Fibroblast of lung (primary cell): ENCODE data around the gene CHCHD6. TPM values are rescaled to one million over a fixed set of nuclear protein-coding genes. Genes with fewer than 3 reads are reported as not detected.

Source experiments
- DNase-seq, 2 donors: peaks; one replicate each; pipeline versions ENCODE4 v3.0.0 to v3.0.0-alpha.2; 2010; ENCODE audit warnings: low read depth in 2 of 2
- H2AFZ ChIP-seq: 2 replicates; pipeline ENCODE4 v1.5.1; 2012; ENCODE audit warnings: low read length, control low read depth, inconsistent platforms
- H3K27ac ChIP-seq: 2 replicates; pipeline ENCODE4 v1.5.1; 2011; ENCODE audit warnings: low read length, control low read depth; ENCODE audit not compliant: insufficient read depth
- H3K27me3 ChIP-seq: 2 replicates; pipeline ENCODE4 v1.5.1; 2011; ENCODE audit warnings: mild to moderate bottlenecking, low read length; ENCODE audit not compliant: control insufficient read depth, insufficient read depth
- H3K36me3 ChIP-seq: 2 replicates; pipeline ENCODE4 v1.5.1; 2011; ENCODE audit warnings: low read length; ENCODE audit not compliant: control insufficient read depth, insufficient read depth
- H3K4me1 ChIP-seq: 2 replicates; pipeline ENCODE4 v1.5.1; 2011; ENCODE audit warnings: low read length; ENCODE audit not compliant: control insufficient read depth, insufficient read depth; ENCODE audit errors: extremely low read depth
- H3K4me2 ChIP-seq: 2 replicates; pipeline ENCODE4 v1.5.1; 2011; ENCODE audit warnings: low read length, control low read depth; ENCODE audit not compliant: insufficient read depth; ENCODE audit errors: extremely low read depth
- H3K4me3 ChIP-seq, 4 experiments: fragments of 200-600 bp in 1 of 4; sonication (generic) in 1 of 4; replicated peaks in 1 of 4; 2 replicates each; pipeline ENCODE4 v1.5.1; 2011 to 2016; ENCODE audit warnings: low read length in 4 of 4, low read depth in 3 of 4, mild to moderate bottlenecking in 3 of 4, control low read depth in 2 of 4, inconsistent platforms in 1 of 4, mixed read lengths in 1 of 4; ENCODE audit not compliant: insufficient read depth in 1 of 4; ENCODE audit errors: control extremely low read depth in 1 of 4
- H3K79me2 ChIP-seq: 2 replicates; pipeline ENCODE4 v1.5.1; 2012; ENCODE audit warnings: mild to moderate bottlenecking, low read length, inconsistent platforms; ENCODE audit not compliant: control insufficient read depth, insufficient read depth
- H3K9ac ChIP-seq: 2 replicates; pipeline ENCODE4 v1.5.1; 2011; ENCODE audit warnings: mild to moderate bottlenecking, low read length, control low read depth; ENCODE audit not compliant: insufficient read depth
- H3K9me3 ChIP-seq: 2 replicates; pipeline ENCODE4 v1.5.1; 2012; ENCODE audit warnings: low read depth, low read length; ENCODE audit not compliant: control insufficient read depth, insufficient read depth
- H4K20me1 ChIP-seq: 2 replicates; pipeline ENCODE4 v1.5.1; 2011; ENCODE audit warnings: low read length; ENCODE audit not compliant: control insufficient read depth, insufficient read depth; ENCODE audit errors: extremely low read depth
- EZH2 ChIP-seq: IDR thresholded peaks from 2 replicates; pipeline ENCODE4 v1.5.1; 2012; ENCODE audit warnings: low read length, control low read depth, mild to moderate bottlenecking; ENCODE audit errors: missing control alignments
- polyA plus RNA-seq, 2 donors: library from polyadenylated mRNA; depleted of rRNA in 1 of 2; stranded (reverse) in 1 of 2; unstranded in 1 of 2; fragments of >200 nt; gene quantifications; 2 replicates each; pipeline ENCODE4 v1.2.1, GENCODE V29; 2011 to 2012; ENCODE audit warnings: missing spikeins in 1 of 2
- total RNA-seq: library from RNA; depleted of rRNA; stranded (reverse); fragments of >200 nt; gene quantifications from 2 replicates; pipeline ENCODE4 v1.2.1, GENCODE V29; 2014
- TF ChIP-seq, protein P1 (sequence below), 2 donors: IDR thresholded peaks in 1 of 2; conservative IDR thresholded peaks in 1 of 2; 1 replicate in 1 of 2; 2 replicates in 1 of 2; pipeline ENCODE4 v1.5.1; 2011 to 2012; ENCODE audit warnings: low read length in 2 of 2, control low read depth in 1 of 2, inconsistent platforms in 1 of 2, low read depth in 1 of 2, mild to moderate bottlenecking in 1 of 2

The CHCHD6 gene
- total and polyA plus RNA-seq, 2 donors (not counting 1 experiment from before 2014, with no cell fraction given) = 9.5 to 11.1 TPM

DNA sequence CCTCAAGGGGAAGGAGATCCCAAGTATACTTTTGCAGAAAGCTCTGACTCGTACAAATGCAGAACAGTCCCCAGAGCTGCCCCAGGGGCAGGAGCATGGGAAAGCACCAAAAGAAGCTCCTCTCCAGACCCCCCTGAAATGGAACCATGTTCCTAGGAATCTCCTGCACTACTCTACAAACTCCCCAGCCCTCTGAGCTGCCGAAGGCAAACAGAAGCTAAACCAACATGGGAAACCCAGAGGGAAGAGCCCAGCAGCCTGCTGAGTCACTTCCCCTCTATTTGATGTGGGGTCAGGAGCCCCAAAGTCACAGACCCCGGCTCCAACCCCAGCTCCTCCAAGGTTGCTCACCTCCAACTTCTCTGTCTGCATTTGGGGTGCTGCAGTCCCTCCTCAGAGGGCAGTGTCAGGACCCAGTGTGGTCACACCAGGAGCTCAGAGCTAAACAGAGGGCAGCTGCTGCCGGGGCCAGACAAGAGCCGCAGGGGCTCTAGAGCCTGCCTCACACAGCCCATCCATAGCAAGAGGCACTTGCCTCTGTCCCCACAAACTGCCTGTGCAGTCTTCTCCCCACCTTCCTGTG, 275.1 kb downstream of the CHCHD6 start:
- no peak overlapping the region for H3K9ac ChIP-seq
- H3K4me2 ChIP-seq = no peak overlapping the region
- no peak for DNase-seq

DNA sequence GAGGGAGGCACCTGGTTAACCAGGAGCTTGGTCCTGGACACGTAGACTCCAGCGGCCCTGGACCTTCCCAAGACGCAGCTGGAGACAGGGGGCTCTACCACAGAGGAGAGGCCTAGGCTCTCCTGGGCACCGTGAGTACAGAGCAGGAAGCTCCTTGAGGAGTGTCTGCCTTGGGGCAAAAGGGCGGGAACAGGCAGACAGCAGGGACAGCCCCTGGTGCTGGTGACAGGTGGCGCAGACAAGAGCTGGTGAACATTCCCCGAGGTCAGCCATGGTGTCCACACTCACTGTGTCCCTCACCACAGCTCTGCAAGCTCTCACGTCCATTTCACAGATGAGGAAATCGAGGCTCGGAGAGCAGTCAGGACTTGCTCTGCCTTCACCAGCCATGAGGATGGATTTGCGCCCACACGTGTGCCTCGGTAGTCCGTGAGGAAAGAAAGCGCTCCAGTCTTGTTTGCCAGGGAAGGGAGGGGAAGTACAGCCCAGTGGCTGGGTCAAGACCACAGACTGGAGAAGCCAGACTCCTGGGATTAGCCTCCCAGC, 276.3 kb downstream of the CHCHD6 start:
- H3K27ac ChIP-seq = no peak overlapping the region
- no peak overlapping the region for H3K9ac ChIP-seq
- peaks cover 9% of the 10 kb centered on the region for H3K27me3 ChIP-seq
- no peaks in the 10 kb centered on the region for H3K9me3 ChIP-seq
- H3K36me3 ChIP-seq = no peaks in the 10 kb centered on the region
- no peak overlapping the region for H3K4me2 ChIP-seq
- no peak overlapping the region for H2AFZ ChIP-seq
- peaks cover 5% of the 10 kb centered on the region for H3K4me1 ChIP-seq
- no peak for DNase-seq
- H3K4me3 ChIP-seq = no peak overlapping the region
- peaks cover 17% of the 10 kb centered on the region for H3K79me2 ChIP-seq
- TF ChIP-seq, protein P1, sequence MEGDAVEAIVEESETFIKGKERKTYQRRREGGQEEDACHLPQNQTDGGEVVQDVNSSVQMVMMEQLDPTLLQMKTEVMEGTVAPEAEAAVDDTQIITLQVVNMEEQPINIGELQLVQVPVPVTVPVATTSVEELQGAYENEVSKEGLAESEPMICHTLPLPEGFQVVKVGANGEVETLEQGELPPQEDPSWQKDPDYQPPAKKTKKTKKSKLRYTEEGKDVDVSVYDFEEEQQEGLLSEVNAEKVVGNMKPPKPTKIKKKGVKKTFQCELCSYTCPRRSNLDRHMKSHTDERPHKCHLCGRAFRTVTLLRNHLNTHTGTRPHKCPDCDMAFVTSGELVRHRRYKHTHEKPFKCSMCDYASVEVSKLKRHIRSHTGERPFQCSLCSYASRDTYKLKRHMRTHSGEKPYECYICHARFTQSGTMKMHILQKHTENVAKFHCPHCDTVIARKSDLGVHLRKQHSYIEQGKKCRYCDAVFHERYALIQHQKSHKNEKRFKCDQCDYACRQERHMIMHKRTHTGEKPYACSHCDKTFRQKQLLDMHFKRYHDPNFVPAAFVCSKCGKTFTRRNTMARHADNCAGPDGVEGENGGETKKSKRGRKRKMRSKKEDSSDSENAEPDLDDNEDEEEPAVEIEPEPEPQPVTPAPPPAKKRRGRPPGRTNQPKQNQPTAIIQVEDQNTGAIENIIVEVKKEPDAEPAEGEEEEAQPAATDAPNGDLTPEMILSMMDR (conservative IDR thresholded peaks at IDR 0.05 in 1 of 2, IDR thresholded peaks at IDR 0.05 in 1 of 2; ENCODE audit: low read depth in 1 of 2, low read length in 2 of 2) = no peak
- TF ChIP-seq EZH2 = no peak
- no peaks in the 10 kb centered on the region for H4K20me1 ChIP-seq

More for the DNA sequence above, 275.1 kb downstream of the CHCHD6 start:
- no peaks in the 10 kb centered on the region for H3K36me3 ChIP-seq
- no peaks in the 10 kb centered on the region for H3K9me3 ChIP-seq
- H3K27ac ChIP-seq = no peak overlapping the region
- peaks cover 11% of the 10 kb centered on the region for H3K27me3 ChIP-seq
- peaks cover 5% of the 10 kb centered on the region for H3K4me1 ChIP-seq
- H2AFZ ChIP-seq = no peak overlapping the region
- no peak overlapping the region for H3K4me3 ChIP-seq
- TF ChIP-seq, protein P1 (conservative IDR thresholded peaks at IDR 0.05 in 1 of 2, IDR thresholded peaks at IDR 0.05 in 1 of 2; ENCODE audit: low read depth in 1 of 2, low read length in 2 of 2) = no peak
- no peak for TF ChIP-seq EZH2
- no peaks in the 10 kb centered on the region for H4K20me1 ChIP-seq
- H3K79me2 ChIP-seq = peaks cover 5% of the 10 kb centered on the region

DNA sequence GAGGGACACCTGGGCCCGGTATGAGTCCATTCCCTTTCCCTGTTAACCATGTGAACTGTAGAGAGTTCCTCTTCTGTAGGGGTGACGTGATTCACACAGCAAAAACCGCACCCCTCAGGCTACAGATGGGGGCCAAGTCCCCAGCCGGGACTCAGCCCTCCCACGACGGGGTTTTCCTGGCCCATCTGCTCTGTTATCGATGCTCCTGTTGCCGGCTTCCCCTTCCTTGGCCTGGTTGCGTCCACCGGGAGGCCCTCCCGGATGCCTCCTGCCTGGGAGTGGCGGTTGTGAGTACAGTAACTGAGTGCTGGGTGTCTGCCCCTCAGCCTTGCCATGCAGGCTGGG, 278.1 kb downstream of the CHCHD6 start:
- H3K4me2 ChIP-seq = peak overlapping the region; percentile 73
- H3K4me3 ChIP-seq = peak overlapping the region; percentile 36 to 59 (median 38)
- no peaks in the 10 kb centered on the region for H3K36me3 ChIP-seq
- peaks cover 9% of the 10 kb centered on the region for H3K27me3 ChIP-seq
- no peak overlapping the region for H3K9ac ChIP-seq
- DNase-seq = peak in 1 of 2 donors; percentile 45
- H2AFZ ChIP-seq = peak overlapping the region; percentile 89
- no peaks in the 10 kb centered on the region for H4K20me1 ChIP-seq
- TF ChIP-seq, protein P1 (conservative IDR thresholded peaks at IDR 0.05 in 1 of 2, IDR thresholded peaks at IDR 0.05 in 1 of 2; ENCODE audit: low read depth in 1 of 2, low read length in 2 of 2) = no peak
- H3K27ac ChIP-seq = peak overlapping the region; percentile 34
- peaks cover 34% of the 10 kb centered on the region for H3K79me2 ChIP-seq
- no peaks in the 10 kb centered on the region for H3K9me3 ChIP-seq
- H3K4me1 ChIP-seq = peaks cover 5% of the 10 kb centered on the region
